WTC11 (cell line): Measurements from ENCODE around the gene SLC16A13. TPM values are rescaled to one million over a fixed set of nuclear protein-coding genes. Genes with fewer than 3 reads are reported as not detected.

Experiments used
- ATAC-seq: fragments of 200-7000 bp; cut with Tn5 transposase; 2 replicates; pipeline ENCODE4 v1.10.0; 2021; ENCODE audit warnings: mild to moderate bottlenecking, moderate library complexity
- CTCF ChIA-PET: fragments of 300-600 bp; sonication (Branson Sonifier 250); formaldehyde crosslinking; loops from one replicate; lab custom pipeline; 2021; ENCODE audit warnings: antibody characterized with exemption; lab: Charles Lee
- POLR2A ChIA-PET: fragments of 350-600 bp; sonication (Branson Sonifier 250); formaldehyde crosslinking; loops from one replicate; lab custom pipeline; 2021; ENCODE audit warnings: antibody characterized with exemption; lab: Charles Lee
- DNase-seq: peaks from one replicate; pipeline ENCODE4 v3.0.0; 2021; ENCODE audit warnings: low spot score
- H3K27ac Mint-ChIP-seq: 2 replicates; pipeline ENCODE4 v1.8.0; 2021; ENCODE audit warnings: mixed read lengths
- H3K27me3 Mint-ChIP-seq: 2 replicates; pipeline ENCODE4 v1.8.0; 2021; ENCODE audit warnings: low read depth, mild to moderate bottlenecking, moderate library complexity, mixed read lengths
- H3K36me3 Mint-ChIP-seq: 2 replicates; pipeline ENCODE4 v1.8.0; 2021; ENCODE audit warnings: mixed read lengths
- H3K4me1 Mint-ChIP-seq: 2 replicates; pipeline ENCODE4 v1.8.0; 2022; ENCODE audit warnings: mixed read lengths
- H3K4me3 Mint-ChIP-seq: 2 replicates; pipeline ENCODE4 v1.8.0; 2021; ENCODE audit warnings: mild to moderate bottlenecking, moderate library complexity, mixed read lengths
- H3K9me3 Mint-ChIP-seq: 2 replicates; pipeline ENCODE4 v1.8.0; 2021; ENCODE audit warnings: mixed read lengths
- CBFB ChIP-seq: sonication (generic); formaldehyde crosslinking; IDR thresholded peaks from 2 replicates; pipeline ENCODE4 v1.8.1; 2022; ENCODE audit warnings: mild to moderate bottlenecking, low read depth, missing genetic modification reagents
- CREB1 ChIP-seq: sonication (generic); formaldehyde crosslinking; IDR thresholded peaks from 2 replicates; pipeline ENCODE4 v1.8.0; 2023; ENCODE audit warnings: mild to moderate bottlenecking, missing genetic modification reagents
- FOXP1 ChIP-seq: sonication (generic); formaldehyde crosslinking; IDR thresholded peaks from 2 replicates; pipeline ENCODE4 v1.8.0; 2022; ENCODE audit warnings: missing genetic modification reagents, mild to moderate bottlenecking, moderate library complexity, borderline replicate concordance
- FOXP4 ChIP-seq: sonication (generic); formaldehyde crosslinking; IDR thresholded peaks from 2 replicates; pipeline ENCODE4 v1.8.0; 2022; ENCODE audit warnings: mild to moderate bottlenecking, missing genetic modification reagents
- GRHL2 ChIP-seq: fragments of 250-450 bp; sonication (Bioruptor Pico); IDR thresholded peaks from 2 replicates; pipeline ENCODE4 v1.8.0; 2022; ENCODE audit warnings: mild to moderate bottlenecking, moderate library complexity; ENCODE audit not compliant: insufficient replicate concordance, severe bottlenecking
- JAZF1 ChIP-seq: fragments of 250-450 bp; sonication (Bioruptor Pico); IDR thresholded peaks from 2 replicates; pipeline ENCODE4 v1.9.0; 2021; ENCODE audit warnings: moderate library complexity, mild to moderate bottlenecking, inconsistent platforms
- MAX ChIP-seq: sonication (generic); formaldehyde crosslinking; IDR thresholded peaks from 2 replicates; pipeline ENCODE4 v1.8.0; 2022; ENCODE audit warnings: mild to moderate bottlenecking, missing genetic modification reagents
- NFATC4 ChIP-seq: fragments of 250-450 bp; sonication (Bioruptor Pico); IDR thresholded peaks from 2 replicates; pipeline ENCODE4 v1.9.0; 2021; ENCODE audit warnings: mild to moderate bottlenecking
- NR2C2 ChIP-seq: sonication (generic); formaldehyde crosslinking; IDR thresholded peaks from 2 replicates; pipeline ENCODE4 v1.8.0; 2022; ENCODE audit warnings: mild to moderate bottlenecking, missing genetic modification reagents
- SMAD4 ChIP-seq: sonication (generic); formaldehyde crosslinking; IDR thresholded peaks from 2 replicates; pipeline ENCODE4 v1.8.0; 2022; ENCODE audit warnings: mild to moderate bottlenecking, missing genetic modification reagents
- SP1 ChIP-seq: sonication (generic); formaldehyde crosslinking; conservative IDR thresholded peaks from 2 replicates; pipeline ENCODE4 v1.8.1; 2022; ENCODE audit warnings: missing genetic modification reagents
- TEAD1 ChIP-seq: sonication (generic); formaldehyde crosslinking; IDR thresholded peaks from 2 replicates; pipeline ENCODE4 v1.8.0; 2022; ENCODE audit warnings: mild to moderate bottlenecking, missing genetic modification reagents
- TP53 ChIP-seq: sonication (generic); formaldehyde crosslinking; IDR thresholded peaks from 2 replicates; pipeline ENCODE4 v1.8.1; 2023; ENCODE audit warnings: mild to moderate bottlenecking, missing genetic modification reagents
- ZNF423 ChIP-seq: fragments of 250-450 bp; sonication (Bioruptor Pico); IDR thresholded peaks from 2 replicates; pipeline ENCODE4 v2.1.2; 2022; ENCODE audit warnings: mild to moderate bottlenecking, moderate library complexity
- ZNF425 ChIP-seq: fragments of 250-450 bp; sonication (Bioruptor Pico); conservative IDR thresholded peaks from 2 replicates; pipeline ENCODE4 v1.9.0; 2021; ENCODE audit warnings: mild to moderate bottlenecking
- total RNA-seq: library from RNA; stranded (reverse); gene quantifications from 3 replicates; pipeline ENCODE4 v1.2.3, GENCODE V29; 2021
- TF ChIP-seq, protein P1 (sequence below): sonication (generic); formaldehyde crosslinking; IDR thresholded peaks from 2 replicates; pipeline ENCODE4 v1.8.1; 2023; ENCODE audit warnings: mild to moderate bottlenecking, missing genetic modification reagents, moderate library complexity
- TF ChIP-seq, protein P2 (sequence below): sonication (generic); formaldehyde crosslinking; IDR thresholded peaks from 2 replicates; pipeline ENCODE4 v1.8.0; 2022; ENCODE audit warnings: missing genetic modification reagents
- TF ChIP-seq, protein P3 (sequence below): sonication (generic); formaldehyde crosslinking; IDR thresholded peaks from 2 replicates; pipeline ENCODE4 v1.8.0; 2023; ENCODE audit warnings: mild to moderate bottlenecking, missing genetic modification reagents

SLC16A13 gene
- total RNA-seq, 1 experiment from 2014 or later: 5.2 TPM

DNA sequence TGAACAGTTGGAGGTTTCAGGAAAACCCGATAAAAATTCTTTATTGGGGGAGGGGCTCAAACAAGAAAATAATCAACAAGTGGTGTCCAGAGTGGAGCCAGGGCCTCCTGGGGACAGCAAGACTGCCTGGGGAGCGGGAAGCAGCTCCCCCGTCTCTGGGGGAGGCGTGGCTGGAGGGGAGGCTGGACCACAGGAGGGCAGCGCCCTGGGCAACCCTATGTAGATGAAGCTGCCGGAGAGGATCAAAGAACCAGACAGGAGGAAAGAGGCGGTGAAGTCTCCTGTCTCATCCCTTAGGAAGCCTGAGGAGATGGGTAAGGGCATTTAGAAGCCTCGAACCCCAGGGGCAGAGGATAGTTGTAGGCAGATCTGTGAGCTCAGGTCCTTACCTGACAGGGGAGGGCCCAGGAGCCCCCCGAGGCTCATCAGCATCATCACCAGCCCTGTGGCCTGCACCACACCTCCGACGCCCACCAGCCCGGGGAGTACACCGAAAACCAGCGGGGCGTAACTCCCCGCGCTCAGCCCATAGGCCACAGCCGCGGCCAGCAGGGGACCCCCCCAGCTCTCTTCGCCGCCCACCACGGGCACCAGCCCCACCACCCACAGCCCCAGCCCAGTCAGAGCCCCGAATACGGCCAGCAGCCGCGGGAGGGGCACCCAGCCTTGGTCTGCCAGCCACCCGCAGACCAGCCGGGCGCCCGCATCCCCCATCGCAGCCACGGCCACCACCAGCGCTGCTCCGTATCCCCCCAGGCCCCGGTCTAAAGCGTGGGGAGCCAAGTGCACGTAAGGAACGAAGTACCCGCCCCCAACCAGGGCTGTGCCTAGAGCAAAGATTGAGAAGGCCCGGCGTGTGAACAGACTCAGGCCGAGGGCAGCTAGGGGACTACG, 6.0 kb downstream of the SLC16A13 start:
- H3K4me3 Mint-ChIP-seq: peak overlapping the region; percentile 66
- no peaks in the 10 kb centered on the region for H3K36me3 Mint-ChIP-seq
- peaks cover 26% of the 10 kb centered on the region for H3K4me1 Mint-ChIP-seq
- no peaks in the 10 kb centered on the region for H3K9me3 Mint-ChIP-seq
- ChIA-PET POLR2A (interaction anchor here (1.0 to 1.5 kb wide), 2 partner anchors 18 to 135 kb away, joined by 3 to 4 read pairs; no protein-coding TSS in a partner anchor), CTCF (interaction anchor here (0.6 to 2.9 kb wide), 10 partner anchors 10 to 448 kb away, joined by 3 to 15 read pairs (median 6); no protein-coding TSS in a partner anchor)
- TF ChIP-seq NFATC4 (CRISPR knock-in tag) (no peak), TP53 (CRISPR knock-in tag) (no peak), SP1 (no peak), GRHL2 (CRISPR knock-in tag) (no peak)
- TF ChIP-seq, protein P1, sequence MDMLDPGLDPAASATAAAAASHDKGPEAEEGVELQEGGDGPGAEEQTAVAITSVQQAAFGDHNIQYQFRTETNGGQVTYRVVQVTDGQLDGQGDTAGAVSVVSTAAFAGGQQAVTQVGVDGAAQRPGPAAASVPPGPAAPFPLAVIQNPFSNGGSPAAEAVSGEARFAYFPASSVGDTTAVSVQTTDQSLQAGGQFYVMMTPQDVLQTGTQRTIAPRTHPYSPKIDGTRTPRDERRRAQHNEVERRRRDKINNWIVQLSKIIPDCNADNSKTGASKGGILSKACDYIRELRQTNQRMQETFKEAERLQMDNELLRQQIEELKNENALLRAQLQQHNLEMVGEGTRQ (CRISPR knock-in tag): no peak
- TF ChIP-seq, protein P2, sequence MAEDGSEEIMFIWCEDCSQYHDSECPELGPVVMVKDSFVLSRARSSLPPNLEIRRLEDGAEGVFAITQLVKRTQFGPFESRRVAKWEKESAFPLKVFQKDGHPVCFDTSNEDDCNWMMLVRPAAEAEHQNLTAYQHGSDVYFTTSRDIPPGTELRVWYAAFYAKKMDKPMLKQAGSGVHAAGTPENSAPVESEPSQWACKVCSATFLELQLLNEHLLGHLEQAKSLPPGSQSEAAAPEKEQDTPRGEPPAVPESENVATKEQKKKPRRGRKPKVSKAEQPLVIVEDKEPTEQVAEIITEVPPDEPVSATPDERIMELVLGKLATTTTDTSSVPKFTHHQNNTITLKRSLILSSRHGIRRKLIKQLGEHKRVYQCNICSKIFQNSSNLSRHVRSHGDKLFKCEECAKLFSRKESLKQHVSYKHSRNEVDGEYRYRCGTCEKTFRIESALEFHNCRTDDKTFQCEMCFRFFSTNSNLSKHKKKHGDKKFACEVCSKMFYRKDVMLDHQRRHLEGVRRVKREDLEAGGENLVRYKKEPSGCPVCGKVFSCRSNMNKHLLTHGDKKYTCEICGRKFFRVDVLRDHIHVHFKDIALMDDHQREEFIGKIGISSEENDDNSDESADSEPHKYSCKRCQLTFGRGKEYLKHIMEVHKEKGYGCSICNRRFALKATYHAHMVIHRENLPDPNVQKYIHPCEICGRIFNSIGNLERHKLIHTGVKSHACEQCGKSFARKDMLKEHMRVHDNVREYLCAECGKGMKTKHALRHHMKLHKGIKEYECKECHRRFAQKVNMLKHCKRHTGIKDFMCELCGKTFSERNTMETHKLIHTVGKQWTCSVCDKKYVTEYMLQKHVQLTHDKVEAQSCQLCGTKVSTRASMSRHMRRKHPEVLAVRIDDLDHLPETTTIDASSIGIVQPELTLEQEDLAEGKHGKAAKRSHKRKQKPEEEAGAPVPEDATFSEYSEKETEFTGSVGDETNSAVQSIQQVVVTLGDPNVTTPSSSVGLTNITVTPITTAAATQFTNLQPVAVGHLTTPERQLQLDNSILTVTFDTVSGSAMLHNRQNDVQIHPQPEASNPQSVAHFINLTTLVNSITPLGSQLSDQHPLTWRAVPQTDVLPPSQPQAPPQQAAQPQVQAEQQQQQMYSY: no peak
- TF ChIP-seq, protein P3, sequence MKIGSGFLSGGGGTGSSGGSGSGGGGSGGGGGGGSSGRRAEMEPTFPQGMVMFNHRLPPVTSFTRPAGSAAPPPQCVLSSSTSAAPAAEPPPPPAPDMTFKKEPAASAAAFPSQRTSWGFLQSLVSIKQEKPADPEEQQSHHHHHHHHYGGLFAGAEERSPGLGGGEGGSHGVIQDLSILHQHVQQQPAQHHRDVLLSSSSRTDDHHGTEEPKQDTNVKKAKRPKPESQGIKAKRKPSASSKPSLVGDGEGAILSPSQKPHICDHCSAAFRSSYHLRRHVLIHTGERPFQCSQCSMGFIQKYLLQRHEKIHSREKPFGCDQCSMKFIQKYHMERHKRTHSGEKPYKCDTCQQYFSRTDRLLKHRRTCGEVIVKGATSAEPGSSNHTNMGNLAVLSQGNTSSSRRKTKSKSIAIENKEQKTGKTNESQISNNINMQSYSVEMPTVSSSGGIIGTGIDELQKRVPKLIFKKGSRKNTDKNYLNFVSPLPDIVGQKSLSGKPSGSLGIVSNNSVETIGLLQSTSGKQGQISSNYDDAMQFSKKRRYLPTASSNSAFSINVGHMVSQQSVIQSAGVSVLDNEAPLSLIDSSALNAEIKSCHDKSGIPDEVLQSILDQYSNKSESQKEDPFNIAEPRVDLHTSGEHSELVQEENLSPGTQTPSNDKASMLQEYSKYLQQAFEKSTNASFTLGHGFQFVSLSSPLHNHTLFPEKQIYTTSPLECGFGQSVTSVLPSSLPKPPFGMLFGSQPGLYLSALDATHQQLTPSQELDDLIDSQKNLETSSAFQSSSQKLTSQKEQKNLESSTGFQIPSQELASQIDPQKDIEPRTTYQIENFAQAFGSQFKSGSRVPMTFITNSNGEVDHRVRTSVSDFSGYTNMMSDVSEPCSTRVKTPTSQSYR (CRISPR knock-in tag): no peak
- peak; percentile 11 for ATAC-seq
- DNase-seq: peak; percentile 47
- H3K27ac Mint-ChIP-seq: no peak overlapping the region
- peaks cover 57% of the 10 kb centered on the region for H3K27me3 Mint-ChIP-seq

DNA sequence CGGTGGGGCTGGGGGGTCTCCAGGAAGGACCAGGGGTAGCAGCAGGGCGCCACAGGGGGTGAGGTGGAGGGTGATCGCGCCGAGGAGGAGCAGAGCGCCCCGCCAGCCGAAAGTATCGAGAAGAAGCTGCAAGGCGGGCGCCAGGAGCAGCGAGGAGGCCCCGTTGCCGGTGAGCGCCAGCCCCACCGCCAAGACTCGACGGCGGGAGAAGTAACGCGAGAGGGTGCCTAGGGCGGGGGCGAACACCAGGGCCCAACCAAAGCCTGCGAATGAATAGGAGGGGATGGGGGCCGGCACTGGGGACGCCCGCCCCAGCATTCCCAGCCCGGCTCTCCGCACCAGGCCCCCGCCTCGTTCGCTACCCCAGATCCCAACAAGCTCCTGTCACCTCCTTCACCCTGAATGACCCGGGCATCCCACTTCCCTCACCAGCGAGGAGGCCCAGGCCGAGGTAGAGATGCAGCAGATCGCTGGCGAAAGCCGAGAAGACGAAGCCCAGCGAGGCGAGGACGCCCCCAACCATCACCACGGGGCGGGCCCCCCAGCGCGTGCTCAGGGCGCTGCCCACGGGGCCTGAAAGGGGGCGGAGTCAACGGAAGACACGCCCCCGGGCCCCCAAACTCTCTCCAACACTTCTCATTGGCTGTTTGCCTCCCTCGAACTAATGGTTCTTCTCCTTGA, 6.8 kb downstream of the SLC16A13 start:
- peaks cover 27% of the 10 kb centered on the region for H3K4me1 Mint-ChIP-seq
- peaks cover 57% of the 10 kb centered on the region for H3K27me3 Mint-ChIP-seq
- H3K4me3 Mint-ChIP-seq: peak overlapping the region; percentile 66
- ChIA-PET CTCF (interaction anchor here (0.6 to 2.9 kb wide), 8 partner anchors 9 to 447 kb away, joined by 3 to 15 read pairs (median 6); no protein-coding TSS in a partner anchor), POLR2A (interaction anchor here (1.0 to 1.5 kb wide), 2 partner anchors 19 to 135 kb away, joined by 3 to 4 read pairs; no protein-coding TSS in a partner anchor)
- DNase-seq (peak; percentile 52), ATAC-seq (peak; percentile 11)
- no peaks in the 10 kb centered on the region for H3K9me3 Mint-ChIP-seq
- H3K36me3 Mint-ChIP-seq: no peaks in the 10 kb centered on the region
- no peak overlapping the region for H3K27ac Mint-ChIP-seq
- peak; percentile 66; the same call in 1 of the 2 replicates for TF ChIP-seq CREB1 (CRISPR knock-in tag)
- peak; percentile 26; the same call in 1 of the 2 replicates for TF ChIP-seq ZNF423 (CRISPR knock-in tag)
- TF ChIP-seq CBFB (CRISPR knock-in tag): no peak
- TF ChIP-seq SP1: peak; percentile 77
- peak; percentile 80 for TF ChIP-seq MAX (CRISPR knock-in tag)
- TF ChIP-seq ZNF425: no peak
- TF ChIP-seq FOXP1: 0 out of 2 replicates have a peak, but pooled peaks have one; percentile 10
- TF ChIP-seq, protein P1 (CRISPR knock-in tag): peak; percentile 25; the same call in 1 of the 2 replicates
- no peak for TF ChIP-seq SMAD4 (CRISPR knock-in tag)
- no peak for TF ChIP-seq NR2C2 (CRISPR knock-in tag)
- TF ChIP-seq TEAD1 (CRISPR knock-in tag): peak; percentile 33; the same call in 1 of the 2 replicates
- no peak for TF ChIP-seq JAZF1 (CRISPR knock-in tag)
- peak; percentile 15 for TF ChIP-seq FOXP4 (CRISPR knock-in tag)
- TF ChIP-seq TP53 (CRISPR knock-in tag): 0 out of 2 replicates have a peak, but pooled peaks have one; percentile 10
